ENCODE results near the gene MNT. TPM values are rescaled to one million over a fixed set of nuclear protein-coding genes. Genes with fewer than 3 reads are reported as not detected.
A peak's percentile ranks its signal among the peaks of the same experiment; 100 is the strongest.

Gene MNT
- total RNA-seq, 1 donor, result 12.2 TPM

GRCh38 chr17:2399572-2400473 is 1.0 kb downstream of the MNT start:
- TF ChIP-seq CTCF (IDR thresholded peaks at IDR 0.05; ENCODE audit: insufficient read depth, low read length), result no peak
- peak; percentile 96 for DNase-seq (ENCODE audit: low read depth)
- peak overlapping the region; percentile 96 for H3K4me3 ChIP-seq (ENCODE audit: low read depth, low read length)

- DNase-seq (ENCODE audit: low read depth), result peak; percentile 75
- H3K4me3 ChIP-seq (ENCODE audit: low read depth, low read length), result peak overlapping the region; percentile 73
- TF ChIP-seq CTCF (IDR thresholded peaks at IDR 0.05; ENCODE audit: insufficient read depth, low read length), result no peak
These were observed 1.9 kb downstream of the MNT start for GRCh38 chr17:2398655-2399571.

- no peak for DNase-seq (ENCODE audit: low read depth)
- TF ChIP-seq CTCF (IDR thresholded peaks at IDR 0.05; ENCODE audit: insufficient read depth, low read length), result no peak
- peak overlapping the region; percentile 65 for H3K4me3 ChIP-seq (ENCODE audit: low read depth, low read length)
These were observed 2.7 kb downstream of the MNT start for GRCh38 chr17:2398182-2398581.

- H3K4me3 ChIP-seq (ENCODE audit: low read depth, low read length), result peak overlapping the region; percentile 55
- no peak for DNase-seq (ENCODE audit: low read depth)
These were observed 3.4 kb downstream of the MNT start for GRCh38 chr17:2397247-2398171.

GRCh38 chr17:2396568-2397246 is 4.2 kb downstream of the MNT start:
- peak; percentile 98 for DNase-seq (ENCODE audit: low read depth)
- H3K4me3 ChIP-seq (ENCODE audit: low read depth, low read length), result peak overlapping the region; percentile 61
- no peak for TF ChIP-seq CTCF (IDR thresholded peaks at IDR 0.05; ENCODE audit: insufficient read depth, low read length)

More at GRCh38 chr17:2397247-2398171, 3.4 kb downstream of the MNT start:
- no peak for TF ChIP-seq CTCF (IDR thresholded peaks at IDR 0.05; ENCODE audit: insufficient read depth, low read length)

All from fibroblast of the aortic adventitia (primary cell).